ENCODE measurements around the gene CLEC6A.
"Not testable (repeated sequence)": the region's sequence is repeated elsewhere in the genome, so short reads cannot be mapped to it uniquely, and the experiment has no call there.

Gene CLEC6A

GRCh38 chr12:8471090-8471489 is 15.3 kb downstream of the CLEC6A start:
- no peak for TF ChIP-seq CTCF (IDR thresholded peaks at IDR 0.05; ENCODE audit: low read depth, low read length, missing control alignments)
- no peak overlapping the region for H3K4me3 ChIP-seq (replicated peaks; ENCODE audit: low read depth, low read length)
- DNase-seq (ENCODE audit: extremely low read depth, low read depth) = no peak

- no peak for TF ChIP-seq CTCF (IDR thresholded peaks at IDR 0.05; ENCODE audit: low read depth, low read length, missing control alignments)
- H3K4me3 ChIP-seq (replicated peaks; ENCODE audit: low read depth, low read length) = no peak overlapping the region
- DNase-seq (ENCODE audit: extremely low read depth, low read depth) = no peak
These were observed 19.9 kb downstream of the CLEC6A start for GRCh38 chr12:8475508-8476203.

- no peak for DNase-seq (ENCODE audit: extremely low read depth, low read depth)
- H3K4me3 ChIP-seq (replicated peaks; ENCODE audit: low read depth, low read length) = no peak overlapping the region
- TF ChIP-seq CTCF (IDR thresholded peaks at IDR 0.05; ENCODE audit: low read depth, low read length, missing control alignments) = no peak
These were observed 26.9 kb downstream of the CLEC6A start for GRCh38 chr12:8482571-8483061.

GRCh38 chr12:8483079-8483478 is 27.3 kb downstream of the CLEC6A start:
- TF ChIP-seq CTCF (IDR thresholded peaks at IDR 0.05; ENCODE audit: low read depth, low read length, missing control alignments) = no peak
- no peak for DNase-seq (ENCODE audit: extremely low read depth, low read depth)

GRCh38 chr12:8491646-8492530 is 36.1 kb downstream of the CLEC6A start:
- DNase-seq (ENCODE audit: extremely low read depth, low read depth) = no peak
- TF ChIP-seq CTCF (IDR thresholded peaks at IDR 0.05; ENCODE audit: low read depth, low read length, missing control alignments) = no peak
- no peak overlapping the region for H3K4me3 ChIP-seq (replicated peaks; ENCODE audit: low read depth, low read length)

More at GRCh38 chr12:8483079-8483478, 27.3 kb downstream of the CLEC6A start:
- no peak overlapping the region for H3K4me3 ChIP-seq (replicated peaks; ENCODE audit: low read depth, low read length)

- TF ChIP-seq CTCF (IDR thresholded peaks at IDR 0.05; ENCODE audit: low read depth, low read length, missing control alignments) = no peak
- H3K4me3 ChIP-seq (replicated peaks; ENCODE audit: low read depth, low read length) = no peak overlapping the region
- DNase-seq (ENCODE audit: extremely low read depth, low read depth) = no peak
These were observed 37.3 kb downstream of the CLEC6A start for GRCh38 chr12:8493084-8493483.

GRCh38 chr12:8495671-8496070 is 39.9 kb downstream of the CLEC6A start:
- H3K4me3 ChIP-seq (replicated peaks; ENCODE audit: low read depth, low read length); DNase-seq (ENCODE audit: extremely low read depth, low read depth): not testable (repeated sequence)

- not testable (repeated sequence) for DNase-seq (ENCODE audit: extremely low read depth, low read depth); H3K4me3 ChIP-seq (replicated peaks; ENCODE audit: low read depth, low read length)
These were observed 40.3 kb downstream of the CLEC6A start for GRCh38 chr12:8496074-8496473.

Measured in HFF-Myc (cell line).